ENCODE measurements around the gene OR9Q1.
"Not testable (repeated sequence)": the region's sequence is repeated elsewhere in the genome, so short reads cannot be mapped to it uniquely, and the experiment has no call there.

The OR9Q1 gene

GRCh38 chr11:58023435-58023931 is at the start of gene OR9Q1:
Gene OR9Q1, plus strand, starts transcription at chr11:58023881. Its CDS starts 155,564 bp downstream, at chr11:58179445.
- DNase-seq: no peak

GRCh38 chr11:57974132-57974531 is 49.5 kb upstream of the OR9Q1 start:
- no peak for DNase-seq

- DNase-seq: peak; percentile 4
Observed at GRCh38 chr11:57974848-57975601, 48.7 kb upstream of the OR9Q1 start.

- no peak for DNase-seq
Observed at GRCh38 chr11:57977709-57978108, 46.0 kb upstream of the OR9Q1 start.

GRCh38 chr11:57978686-57979531 is 44.8 kb upstream of the OR9Q1 start:
- no peak for DNase-seq

GRCh38 chr11:57979532-57980079 is 44.1 kb upstream of the OR9Q1 start:
- DNase-seq: no peak

GRCh38 chr11:57980201-57980600 is 43.5 kb upstream of the OR9Q1 start:
- no peak for DNase-seq

GRCh38 chr11:57981536-57981935 is 42.1 kb upstream of the OR9Q1 start:
- DNase-seq: no peak

GRCh38 chr11:57982776-57983175 is 40.9 kb upstream of the OR9Q1 start:
- no peak for DNase-seq

GRCh38 chr11:57983191-57983590 is 40.5 kb upstream of the OR9Q1 start:
- DNase-seq: no peak

GRCh38 chr11:57999523-57999922 is 24.2 kb upstream of the OR9Q1 start:
- DNase-seq: not testable (repeated sequence)

GRCh38 chr11:58000021-58000420 is 23.7 kb upstream of the OR9Q1 start:
- DNase-seq: not testable (repeated sequence)

GRCh38 chr11:58000699-58001098 is 23.0 kb upstream of the OR9Q1 start:
- no peak for DNase-seq

- no peak for DNase-seq
Observed at GRCh38 chr11:58003036-58003435, 20.6 kb upstream of the OR9Q1 start.

- DNase-seq: no peak
Observed at GRCh38 chr11:58003591-58003990, 20.1 kb upstream of the OR9Q1 start.

GRCh38 chr11:58004664-58005063 is 19.0 kb upstream of the OR9Q1 start:
- DNase-seq: peak; percentile 4

- DNase-seq: no peak
Observed at GRCh38 chr11:58006940-58007339, 16.7 kb upstream of the OR9Q1 start.

GRCh38 chr11:58011771-58012170 is 11.9 kb upstream of the OR9Q1 start:
- DNase-seq: no peak

GRCh38 chr11:58024601-58025091 is 965 bp downstream of the OR9Q1 start:
- no peak for DNase-seq

- no peak for DNase-seq
Observed at GRCh38 chr11:58027341-58027740, 3.7 kb downstream of the OR9Q1 start.

GRCh38 chr11:58028687-58029411 is 5.2 kb downstream of the OR9Q1 start:
- no peak for DNase-seq

- no peak for DNase-seq
Observed at GRCh38 chr11:58030653-58031052, 7.0 kb downstream of the OR9Q1 start, which contains the start of gene OR6Q1. Gene OR6Q1, plus strand, starts transcription at chr11:58030953. Its CDS starts 0 bp downstream, at chr11:58030953.

GRCh38 chr11:58034471-58034870 is 10.8 kb downstream of the OR9Q1 start:
- DNase-seq: no peak

All from hematopoietic multipotent progenitor cell treated with erythropoietin and hydrocortisone succinate and interleukin-3 and kit ligand, for 4 days (in vitro differentiated cells).